Measurements from ENCODE around the gene ZNF280B.
"Not testable (repeated sequence)": the region's sequence is repeated elsewhere in the genome, so short reads cannot be mapped to it uniquely, and the experiment has no call there.

The ZNF280B gene

DNA sequence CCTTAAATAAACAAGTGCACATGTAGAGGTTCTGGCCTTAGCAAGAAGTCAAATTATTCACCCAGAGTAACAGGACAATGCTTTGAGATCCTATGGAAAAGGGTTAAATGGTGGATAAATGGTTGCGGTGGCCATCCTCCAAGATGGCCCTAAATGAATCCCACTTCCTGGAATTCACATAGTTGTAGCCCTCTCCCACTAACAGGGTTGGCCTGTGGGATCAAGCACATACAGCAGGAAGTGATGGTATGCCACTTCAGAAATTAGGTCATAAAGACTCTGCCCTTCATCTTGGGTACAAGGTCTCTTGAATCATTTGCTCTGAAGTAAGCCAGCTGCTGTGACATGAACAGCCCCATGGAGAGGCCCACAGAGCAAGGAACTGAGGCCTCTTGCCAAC lies 1.8 kb downstream of the ZNF280B start:
- DNase-seq = no peak

GRCh38 chr22:22498267-22498666 lies 10.3 kb downstream of the ZNF280B start:
- DNase-seq = no peak

DNA sequence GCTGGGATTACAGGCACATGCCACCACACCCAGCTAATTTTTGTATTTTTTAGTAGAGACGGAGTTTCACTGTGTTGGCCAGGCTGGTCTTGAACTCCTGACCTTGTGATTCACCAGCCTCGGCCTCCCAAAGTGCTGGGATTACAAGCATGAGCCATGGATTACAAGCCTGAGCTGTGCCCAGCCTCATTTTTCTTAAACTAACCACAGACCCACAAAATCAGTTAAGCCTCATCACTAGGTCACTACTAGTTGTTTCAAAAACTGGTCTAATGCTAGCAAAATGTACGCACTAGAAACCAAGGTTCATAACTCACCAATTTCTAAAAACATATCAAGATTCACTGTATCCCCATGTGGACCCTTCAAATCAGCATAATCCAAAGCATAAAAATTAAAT lies 17.0 kb downstream of the ZNF280B start:
- DNase-seq = not testable (repeated sequence)

GRCh38 chr22:22488736-22489135 lies 19.8 kb downstream of the ZNF280B start:
- no peak for DNase-seq

DNA sequence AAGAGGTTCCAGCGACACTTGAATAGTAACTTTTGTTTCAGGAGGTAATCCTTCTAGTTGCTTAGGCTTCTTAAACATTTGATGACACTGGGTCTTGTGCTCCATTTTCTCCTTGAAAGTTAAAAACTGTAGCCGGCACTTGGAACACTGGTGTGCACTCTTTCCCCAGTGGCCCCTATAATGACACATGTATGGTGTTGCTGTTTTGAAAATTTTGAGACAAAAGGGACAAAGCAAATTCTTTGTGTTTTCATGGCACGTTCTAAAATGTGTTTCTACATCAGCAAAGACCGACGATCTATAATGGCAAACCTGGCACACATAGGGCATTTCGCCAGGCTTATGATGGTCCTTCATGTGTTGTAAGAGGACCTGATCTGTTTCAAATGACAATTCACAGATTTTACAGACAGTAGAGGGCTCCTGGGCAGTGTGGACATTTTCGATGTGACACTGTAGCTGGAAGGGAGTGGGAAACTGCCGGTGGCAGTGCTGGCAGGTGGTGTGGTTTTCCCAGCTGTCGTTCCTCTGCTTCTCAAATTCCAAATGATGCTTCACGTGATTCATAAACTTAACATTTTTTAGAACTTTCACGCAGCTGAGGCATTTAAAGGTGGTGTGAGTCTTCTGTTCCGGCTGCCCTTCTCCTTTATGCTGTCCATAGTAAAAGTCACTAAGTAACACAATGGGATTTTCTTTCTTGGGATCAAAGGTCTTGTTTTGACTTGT lies 20.5 kb downstream of the ZNF280B start:
- peak; percentile 2 for DNase-seq

DNA sequence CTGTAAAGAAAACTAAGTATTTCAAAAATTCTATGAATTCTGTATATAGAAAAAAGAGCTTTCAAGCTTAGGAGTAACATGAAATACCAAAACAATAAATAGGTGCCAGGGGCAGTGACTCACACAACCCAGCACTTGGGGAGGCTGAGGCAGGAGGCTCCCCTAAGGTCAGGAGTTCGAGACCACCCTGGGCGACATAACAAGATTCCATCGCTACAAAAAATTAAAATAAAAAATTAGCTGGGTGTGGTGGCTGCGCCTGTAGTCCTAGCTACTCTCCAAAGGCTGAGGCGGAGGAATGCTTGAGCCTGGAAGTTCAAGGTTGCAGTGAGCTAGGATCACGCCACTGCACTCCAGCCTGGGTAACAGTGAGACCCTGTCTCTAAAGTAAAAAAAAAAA lies 21.5 kb downstream of the ZNF280B start:
- DNase-seq = no peak

DNA sequence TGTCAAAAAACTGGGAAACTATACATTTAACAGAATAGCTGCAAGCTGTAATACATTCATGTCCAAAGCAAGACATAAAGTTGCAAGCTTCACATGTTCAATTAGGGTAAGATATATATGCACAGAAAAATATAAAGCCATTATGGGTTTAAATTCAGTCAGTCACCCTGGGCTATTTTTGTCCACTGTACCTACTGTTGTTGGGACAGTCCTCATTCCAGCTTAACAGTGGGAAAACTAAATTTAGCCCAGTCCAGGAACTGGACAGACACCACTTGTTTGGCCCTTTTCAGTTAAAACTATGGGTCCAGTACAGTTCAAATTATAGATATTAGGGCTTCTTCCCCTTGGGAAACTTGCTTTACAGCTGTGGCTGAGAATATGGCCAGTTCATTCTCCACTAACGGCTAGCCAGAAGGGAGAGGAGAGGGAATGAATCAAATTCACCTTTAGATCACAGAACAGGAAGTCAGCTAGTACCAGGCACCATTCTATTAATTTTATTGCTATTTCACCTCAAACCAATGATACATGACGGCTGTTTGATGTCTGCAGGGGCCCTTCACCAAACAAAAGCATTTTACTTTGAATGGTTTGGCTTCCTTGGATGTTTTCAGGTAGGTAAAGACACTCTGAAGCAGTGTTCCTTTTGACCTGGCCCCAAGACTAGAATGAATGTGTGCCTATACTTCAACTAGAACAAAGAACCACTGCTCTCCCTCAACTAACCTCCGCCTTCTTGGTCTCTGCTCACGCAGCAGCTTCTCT lies 22.2 kb downstream of the ZNF280B start:
- no peak for DNase-seq

GRCh38 chr22:22485524-22485923 lies 23.0 kb downstream of the ZNF280B start:
- no peak for DNase-seq

- no peak for DNase-seq
Observed at GRCh38 chr22:22484023-22484422, 24.5 kb downstream of the ZNF280B start.

DNA sequence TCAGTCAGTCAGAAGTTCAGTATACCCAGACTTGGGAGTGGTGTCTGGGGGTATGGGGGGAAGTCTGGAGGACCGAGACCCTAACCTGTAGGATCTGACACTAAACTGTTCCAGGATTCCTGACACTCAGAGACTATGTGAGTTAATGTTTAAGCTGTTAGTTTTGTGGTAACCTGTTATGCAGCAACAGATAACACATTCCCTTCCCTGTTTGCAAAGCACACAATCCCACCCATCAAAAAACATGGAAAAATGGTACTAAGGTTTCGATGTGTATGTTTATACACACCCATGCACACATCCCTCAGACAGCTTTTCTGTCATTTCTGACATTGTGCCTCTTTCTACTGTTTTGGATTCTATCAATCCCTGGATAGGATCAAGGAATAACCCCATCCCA lies 27.6 kb downstream of the ZNF280B start:
- no peak for DNase-seq

GRCh38 chr22:22479999-22480532 lies 28.5 kb downstream of the ZNF280B start:
- no peak for DNase-seq

- no peak for DNase-seq
Observed at GRCh38 chr22:22479116-22479515, 29.4 kb downstream of the ZNF280B start.

- DNase-seq = no peak
Observed at GRCh38 chr22:22478470-22478869, 30.1 kb downstream of the ZNF280B start.

GRCh38 chr22:22474733-22475132 lies 33.8 kb downstream of the ZNF280B start:
- DNase-seq = no peak

DNA sequence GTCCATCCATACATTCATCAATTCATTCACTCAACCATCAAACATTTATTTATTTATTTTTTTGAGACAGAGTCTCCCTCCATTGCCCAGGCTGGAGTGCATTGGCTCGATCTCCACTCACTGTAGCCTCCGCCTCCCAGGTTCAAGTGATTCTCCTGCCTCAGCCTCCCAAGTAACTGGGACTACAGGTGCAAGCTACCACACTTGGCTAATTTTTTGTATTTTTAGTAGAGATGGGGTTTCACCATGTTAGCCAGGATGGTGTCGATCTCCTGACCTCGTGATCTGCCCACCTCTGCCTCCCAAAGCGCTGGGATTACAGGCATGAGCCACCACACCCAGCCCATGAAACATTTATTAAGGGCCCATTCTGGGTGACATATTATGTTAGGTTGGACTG lies 37.4 kb downstream of the ZNF280B start:
- DNase-seq = not testable (repeated sequence)

- DNase-seq = no peak
Observed at GRCh38 chr22:22469527-22469926, 39.0 kb downstream of the ZNF280B start.

- DNase-seq = not testable (repeated sequence)
Observed at GRCh38 chr22:22468794-22469469, 39.6 kb downstream of the ZNF280B start.

- DNase-seq = no peak
Observed at GRCh38 chr22:22467112-22467511, 41.4 kb downstream of the ZNF280B start.

DNA sequence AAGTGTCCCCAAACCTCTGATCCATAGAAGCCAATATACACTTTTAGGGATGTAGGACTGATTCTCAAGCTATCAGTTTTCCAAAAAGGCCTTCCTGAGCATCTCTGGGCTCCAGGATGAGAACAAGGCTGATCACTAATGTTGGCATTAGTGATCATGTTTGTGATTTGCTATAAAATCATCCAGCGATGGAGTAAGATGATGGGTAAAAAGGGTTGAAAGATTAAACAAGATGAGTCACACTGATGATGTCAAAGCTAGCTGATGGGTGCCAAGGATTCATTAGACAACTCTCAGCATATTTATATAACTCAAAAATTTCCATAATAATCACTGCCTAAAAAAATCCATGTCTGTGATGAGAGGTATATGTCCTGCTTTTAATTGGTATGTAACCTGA lies 42.8 kb downstream of the ZNF280B start:
- no peak for DNase-seq

DNA sequence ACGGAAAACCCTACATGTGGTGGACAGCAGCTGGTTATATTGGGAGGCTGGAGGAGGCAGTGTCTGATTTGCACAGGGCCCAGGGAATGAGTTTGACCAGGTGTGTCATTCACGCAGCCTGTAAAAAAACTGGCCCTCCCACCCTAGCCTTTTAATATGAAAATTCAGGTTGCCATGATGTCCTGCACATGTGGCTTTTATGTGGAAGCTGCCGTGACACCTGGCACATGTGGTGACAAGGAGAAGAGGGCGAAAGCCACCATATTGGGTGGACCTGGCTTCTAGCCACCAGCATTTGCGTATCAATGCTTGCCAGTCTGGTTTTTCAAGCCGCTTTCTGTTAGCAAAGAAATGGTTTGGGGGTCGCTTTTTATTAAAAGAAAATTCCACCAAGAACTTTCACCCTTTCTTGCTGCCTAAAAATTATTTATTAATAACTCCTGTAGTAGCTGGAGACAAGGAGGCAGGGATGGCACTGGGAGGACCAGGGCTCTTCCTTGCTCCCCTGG lies 43.4 kb downstream of the ZNF280B start:
- DNase-seq = no peak

DNA sequence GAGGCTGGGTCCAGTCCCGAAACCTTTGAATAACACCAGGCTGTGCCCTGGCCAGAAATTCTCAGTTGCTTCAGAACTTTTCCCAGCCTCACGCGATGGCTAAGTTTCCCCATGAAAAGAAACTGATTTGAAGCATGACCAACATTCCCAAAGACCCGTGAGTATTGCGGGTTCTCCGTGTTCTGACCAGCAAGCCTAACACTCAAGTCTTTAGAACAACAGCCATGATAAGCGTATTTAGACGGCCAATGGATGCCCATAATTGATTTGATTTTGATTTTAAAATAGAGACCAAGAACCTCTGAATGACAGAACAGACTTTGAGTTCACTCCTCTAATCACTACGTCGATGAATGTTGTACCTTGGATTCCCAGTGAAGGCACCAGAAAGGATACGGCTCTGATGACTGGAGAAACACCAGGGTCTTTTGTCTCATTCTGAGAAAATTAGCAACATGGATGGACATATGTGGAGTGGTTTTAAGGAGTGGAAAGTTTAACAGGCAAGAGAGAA lies 43.9 kb downstream of the ZNF280B start:
- no peak for DNase-seq

DNA sequence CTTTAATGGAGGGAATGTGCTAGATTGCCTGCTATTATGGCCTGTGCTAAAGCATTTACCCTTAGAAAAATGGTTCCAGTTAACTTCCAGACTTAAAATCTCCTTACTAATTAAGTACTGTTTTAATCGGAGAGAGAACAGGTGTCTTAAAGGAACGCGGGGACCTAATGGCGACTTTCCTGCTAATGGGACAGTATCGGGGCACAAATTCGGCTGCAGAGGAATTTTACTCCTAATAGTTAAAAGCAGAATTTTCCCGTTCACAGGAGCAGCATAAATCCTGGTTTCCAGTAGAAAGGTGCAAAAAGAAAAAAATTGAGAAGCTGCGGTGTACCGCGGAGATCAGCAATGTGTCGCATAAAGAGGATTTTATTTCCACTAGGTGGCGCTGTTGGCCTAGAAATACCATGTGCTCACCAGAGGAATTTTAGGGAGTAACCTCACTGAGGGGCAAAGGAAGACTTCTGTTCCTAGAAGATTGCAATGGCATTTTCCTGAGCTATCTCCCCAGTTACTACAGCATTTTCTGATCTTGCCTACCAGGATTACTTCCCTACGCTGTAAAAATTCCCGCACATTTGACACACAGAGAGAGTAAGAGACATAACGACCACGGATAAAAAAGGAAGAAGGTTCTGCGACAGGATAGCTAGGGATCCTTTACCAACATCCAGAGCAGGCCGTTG lies 44.5 kb downstream of the ZNF280B start:
- peak; percentile 88 for DNase-seq

Data from NCI-H1694 (cell line).